ENCODE results near the gene ENHO.

- TF ChIP-seq CTCF (IDR thresholded peaks at IDR 0.05) (no peak), POLR2A (IDR thresholded peaks at IDR 0.05) (no peak)
Observed at GRCh38 chr9:34563262-34563661, 40.5 kb upstream of the ENHO start.

Data from adrenal gland (tissue), 5 donors.